SIG-M5 (cell line): ENCODE results near the gene RAB38.

Experiments used
- DNase-seq: peaks from one replicate; lab custom pipeline; 2025; lab: John Stamatoyannopoulos, UW

RAB38 gene

GRCh38 chr11:88169881-88170280 lies 5.4 kb downstream of the RAB38 start:
- no peak for DNase-seq

GRCh38 chr11:88169471-88169870 lies 5.8 kb downstream of the RAB38 start:
- no peak for DNase-seq

- DNase-seq: no peak
Observed at GRCh38 chr11:88167853-88168252, 7.4 kb downstream of the RAB38 start.

- no peak for DNase-seq
Observed at GRCh38 chr11:88164806-88165585, 10.2 kb downstream of the RAB38 start.

GRCh38 chr11:88164320-88164719 lies 10.9 kb downstream of the RAB38 start:
- DNase-seq: no peak

- DNase-seq: no peak
Observed at GRCh38 chr11:88158081-88158480, 17.2 kb downstream of the RAB38 start.

GRCh38 chr11:88157370-88157769 lies 17.9 kb downstream of the RAB38 start:
- DNase-seq: no peak

GRCh38 chr11:88152381-88152780 lies 22.9 kb downstream of the RAB38 start:
- DNase-seq: no peak

- DNase-seq: no peak
Observed at GRCh38 chr11:88151709-88152265, 23.5 kb downstream of the RAB38 start.

GRCh38 chr11:88146106-88146505 lies 29.1 kb downstream of the RAB38 start:
- no peak for DNase-seq

GRCh38 chr11:88139865-88140264 lies 35.4 kb downstream of the RAB38 start:
- no peak for DNase-seq

GRCh38 chr11:88131764-88132470 lies 43.3 kb downstream of the RAB38 start:
- no peak for DNase-seq

GRCh38 chr11:88122956-88123355 lies 52.3 kb downstream of the RAB38 start:
- DNase-seq: no peak

GRCh38 chr11:88119561-88119960 lies 55.7 kb downstream of the RAB38 start:
- DNase-seq: no peak

GRCh38 chr11:88117281-88117858 lies 57.9 kb downstream of the RAB38 start:
- DNase-seq: no peak

GRCh38 chr11:88115828-88116755 lies 59.2 kb downstream of the RAB38 start:
- DNase-seq: no peak

GRCh38 chr11:88114486-88115045 lies 60.7 kb downstream of the RAB38 start:
- no peak for DNase-seq

- no peak for DNase-seq
Observed at GRCh38 chr11:88106666-88107065, 68.6 kb downstream of the RAB38 start.

- no peak for DNase-seq
Observed at GRCh38 chr11:88105951-88106350, 69.3 kb downstream of the RAB38 start.

GRCh38 chr11:88105526-88105925 lies 69.7 kb downstream of the RAB38 start:
- DNase-seq: no peak

- no peak for DNase-seq
Observed at GRCh38 chr11:88104408-88104807, 70.8 kb downstream of the RAB38 start.
